ENCODE results near the gene BPGM.

- TF ChIP-seq CTCF (IDR thresholded peaks at IDR 0.05), result peak; percentile 19 to 72 (median 42)
- no peak for TF ChIP-seq POLR2A (IDR thresholded peaks at IDR 0.05)
These were observed 43.4 kb downstream of the BPGM start for GRCh38 chr7:134690016-134690415.

Measured in thyroid gland (tissue), 4 donors.